Pancreas (tissue), 10 donors: ENCODE results near the gene ZNF576. TPM values are rescaled to one million over a fixed set of nuclear protein-coding genes. Genes with fewer than 3 reads are reported as not detected.

ENCODE experiments used
- ATAC-seq, 4 donors: fragments of 200-7000 bp; cut with Tn5 transposase; one replicate each; pipeline versions ENCODE4 v1.8.0 to v1.9.1; 2020; ENCODE audit warnings: mild to moderate bottlenecking in 4 of 4, moderate library complexity in 4 of 4
- DNase-seq, 6 donors: peaks; one replicate each; pipeline ENCODE4 v3.0.0-alpha.2; 2020
- FAIRE-seq: peaks from 2 replicates; lab custom pipeline; 2012; peaks lifted over from hg19 to GRCh38; lab: Jason Lieb, UNC
- H3K27ac ChIP-seq, 4 donors: fragments of 200-600 bp; sonication (generic); 1 replicate in 3 of 4; 2 replicates in 1 of 4; pipeline versions ENCODE4 v1.5.0 to v1.8.0; 2020
- H3K27me3 ChIP-seq, 4 donors: fragments of 200-600 bp; one replicate each; pipeline ENCODE4 v1.8.0; 2021
- H3K36me3 ChIP-seq, 3 donors: fragments of 200-600 bp; sonication (generic) in 1 of 3; one replicate each; pipeline versions ENCODE4 v1.5.0 to v1.8.0; 2020 to 2021
- H3K4me1 ChIP-seq, 3 donors: fragments of 200-600 bp; one replicate each; pipeline ENCODE4 v1.8.0; 2021
- H3K4me3 ChIP-seq, 4 donors: fragments of 200-600 bp; sonication (generic) in 2 of 4; one replicate each; pipeline versions ENCODE4 v1.5.0 to v1.8.0; 2020 to 2021
- H3K9me3 ChIP-seq, 4 donors: fragments of 200-600 bp; one replicate each; pipeline ENCODE4 v1.8.0; 2021
- WGBS, 2 donors: extraction: QIAGEN DNeasy Blood & Tissue Kit; methylation state at CpG; one replicate each; pipeline ENCODE4 v1.1.7; 2013; 5-methylcytosine and 5-hydroxymethylcytosine counted together
- intact Hi-C, 3 donors: fragments of 100-400 bp; cut with DNase I; formaldehyde crosslinking; loops; one replicate each; pipeline versions ENCODE4 v1.11.1 to v1.14.2; 2022
- polyA plus RNA-seq, 2 donors: library from polyadenylated mRNA; stranded (reverse); fragments of 200-250 nt; gene quantifications; one replicate each; pipeline ENCODE4 v1.2.3, GENCODE V29; 2013
- total RNA-seq, 6 donors: library from RNA; stranded (reverse); fragmentation: NEBNext Ultra II Directional in 4 of 6; extraction: Animal tissue kit (Norgen Biotek cat#: 25700) in 4 of 6; gene quantifications; one replicate each; pipeline versions ENCODE4 v1.2.1 to v1.2.4, GENCODE V29; 2021 to 2023
- TF ChIP-seq, protein P1 (sequence below), 4 donors: fragments of 200-600 bp; sonication (generic) in 3 of 4; IDR thresholded peaks; one replicate each; pipeline versions ENCODE4 v1.5.0 to v1.8.0; 2021; ENCODE audit warnings: antibody characterized with exemption in 4 of 4
- donor health status: healthy with polysubstance abuse.
- donor health status: DM: no; HTN: no; CAD: no; lungs with moderate emphysema.
- donor health status: DM: no; HTN: no; CAD: no.
- donor health status: control.
- donor health status: control.
- donor health status: Bipolar disorder and iron deficiency.
- donor health status: DM: yes; HTN: yes; CAD: no.
- donor health status: DM: no; HTN: no; CAD: no.
- donor health status: DM: no; HTN: no; CAD: no.
- donor health status: DM: yes; HTN: yes; CAD: no.

ZNF576 gene
- total and polyA plus RNA-seq, 8 donors, result 5.2 to 8.6 (median 6.7) TPM

DNA sequence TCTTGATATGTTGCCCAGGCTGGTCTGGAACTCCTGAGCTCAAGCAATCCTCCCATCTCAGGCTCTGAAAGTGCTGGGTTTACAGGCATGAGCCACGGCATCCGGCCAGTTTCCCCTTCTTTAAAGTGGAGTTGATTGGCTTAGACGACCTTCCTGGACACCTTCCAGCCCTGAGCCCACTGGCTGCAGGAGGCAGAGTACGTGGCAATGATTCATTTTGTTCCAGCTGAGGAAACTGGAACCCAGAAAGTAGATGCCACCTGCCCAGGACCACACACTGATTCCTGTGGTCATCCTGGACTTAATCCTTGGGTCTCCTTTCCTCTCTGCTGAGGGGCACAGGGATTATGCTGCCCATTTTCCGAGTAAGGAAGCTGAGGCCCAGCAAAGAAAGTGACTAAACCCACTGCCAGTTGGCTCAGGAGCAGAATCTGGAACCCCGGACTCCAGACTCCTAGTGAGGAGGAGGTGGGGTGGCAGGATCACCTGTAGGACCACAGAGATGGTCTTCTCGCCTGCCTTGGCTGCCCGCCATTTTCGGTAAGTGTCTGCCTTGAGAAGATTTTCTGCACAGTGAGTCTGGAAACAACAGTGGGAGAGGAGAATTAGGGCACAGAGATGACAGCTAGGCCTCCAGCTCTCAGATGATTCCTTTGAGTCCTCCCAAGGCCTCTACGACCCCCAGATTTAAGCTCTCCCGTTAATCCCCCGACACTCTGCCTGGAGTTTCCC, 21.8 kb upstream of the ZNF576 start:
- intact Hi-C loops, result no loop called here
- H3K4me1 ChIP-seq, result peaks cover 0 to 7% (median 7%) of the 10 kb centered on the region in 3 donors
- ATAC-seq (no peak), DNase-seq (peak in 1 of 6 donors; percentile 49), FAIRE-seq (no peak)
- WGBS, 2 donors, result 22 to 25% methylated on average over 12 of the region's 12 CpGs
- no peaks in the 10 kb centered on the region for H3K36me3 ChIP-seq
- H3K4me3 ChIP-seq, result peak overlapping the region; percentile 51 to 82 (median 71)
- H3K27ac ChIP-seq, result peak overlapping the region; percentile 53 to 71 (median 60)
- H3K27me3 ChIP-seq, result no peaks in the 10 kb centered on the region
- H3K9me3 ChIP-seq, result no peaks in the 10 kb centered on the region
- TF ChIP-seq, protein P1, sequence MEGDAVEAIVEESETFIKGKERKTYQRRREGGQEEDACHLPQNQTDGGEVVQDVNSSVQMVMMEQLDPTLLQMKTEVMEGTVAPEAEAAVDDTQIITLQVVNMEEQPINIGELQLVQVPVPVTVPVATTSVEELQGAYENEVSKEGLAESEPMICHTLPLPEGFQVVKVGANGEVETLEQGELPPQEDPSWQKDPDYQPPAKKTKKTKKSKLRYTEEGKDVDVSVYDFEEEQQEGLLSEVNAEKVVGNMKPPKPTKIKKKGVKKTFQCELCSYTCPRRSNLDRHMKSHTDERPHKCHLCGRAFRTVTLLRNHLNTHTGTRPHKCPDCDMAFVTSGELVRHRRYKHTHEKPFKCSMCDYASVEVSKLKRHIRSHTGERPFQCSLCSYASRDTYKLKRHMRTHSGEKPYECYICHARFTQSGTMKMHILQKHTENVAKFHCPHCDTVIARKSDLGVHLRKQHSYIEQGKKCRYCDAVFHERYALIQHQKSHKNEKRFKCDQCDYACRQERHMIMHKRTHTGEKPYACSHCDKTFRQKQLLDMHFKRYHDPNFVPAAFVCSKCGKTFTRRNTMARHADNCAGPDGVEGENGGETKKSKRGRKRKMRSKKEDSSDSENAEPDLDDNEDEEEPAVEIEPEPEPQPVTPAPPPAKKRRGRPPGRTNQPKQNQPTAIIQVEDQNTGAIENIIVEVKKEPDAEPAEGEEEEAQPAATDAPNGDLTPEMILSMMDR (IDR thresholded peaks at IDR 0.05), result no peak

DNA sequence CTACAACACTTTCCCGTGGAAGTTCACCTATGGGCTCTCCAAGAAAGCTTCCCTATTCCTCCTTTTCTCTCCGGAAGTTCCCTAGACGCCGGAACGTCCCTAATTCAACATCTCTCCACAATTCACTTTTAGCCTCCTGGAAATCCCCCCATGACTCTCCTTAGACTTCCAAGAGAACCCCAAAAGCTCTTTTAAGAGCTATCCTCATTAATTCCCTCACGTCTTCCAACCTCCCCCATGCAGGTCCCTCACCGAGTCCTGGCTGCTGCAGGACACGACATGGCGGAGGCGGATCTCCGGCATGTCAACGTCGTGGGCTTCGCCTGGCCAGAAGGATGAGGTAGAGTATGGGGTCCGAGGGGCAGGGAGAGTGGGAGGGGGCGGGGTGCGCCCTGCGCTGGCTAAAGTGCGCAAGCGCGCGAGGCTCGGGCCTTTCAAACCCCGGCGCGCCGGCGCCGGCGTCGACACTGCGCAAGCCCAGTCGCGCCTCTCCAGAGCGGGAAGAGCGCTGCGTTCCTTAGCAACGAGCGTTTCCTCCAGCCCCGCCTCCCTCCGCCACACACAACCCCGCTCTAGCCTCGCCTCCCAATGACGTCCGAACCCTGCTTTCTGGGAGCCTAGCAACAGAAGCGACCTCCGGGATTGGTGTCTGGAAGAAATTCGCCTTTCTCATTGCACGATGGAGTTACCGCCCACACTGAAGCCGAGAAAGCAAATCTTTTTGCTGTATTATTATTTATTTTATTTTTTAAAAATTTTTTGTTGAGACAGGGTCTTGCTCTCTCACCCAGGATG, 21.0 kb upstream of the ZNF576 start, which contains the start of the genes PINLYP and XRCC1:
PINLYP (plus strand) TSS at position 646 of the 795 bp plus-strand sequence. CDS start 1,391 bp downstream, outside the sequence.
XRCC1 (minus strand) TSS at position 372 of the 795 bp plus-strand sequence; CDS start at position 303, 69 bp downstream.
- FAIRE-seq (peak; percentile 97), ATAC-seq (peak; percentile 99), DNase-seq (peak; percentile 96 to 99 (median 98))
- intact Hi-C loops, result no loop called here
- H3K27me3 ChIP-seq, result no peaks in the 10 kb centered on the region
- TF ChIP-seq, protein P1 (IDR thresholded peaks at IDR 0.05), result no peak
- H3K9me3 ChIP-seq, result no peaks in the 10 kb centered on the region
- WGBS, 2 donors, result 0% methylated on average over 51 of the region's 51 CpGs
- peak within 1 kb of the TSS; percentile 54 to 71 (median 60) for H3K27ac ChIP-seq
- peaks cover 0 to 7% (median 7%) of the 10 kb centered on the region in 3 donors for H3K4me1 ChIP-seq
- H3K4me3 ChIP-seq, result peak within 1 kb of the TSS; percentile 51 to 82 (median 71)
- no peaks in the 10 kb centered on the region for H3K36me3 ChIP-seq

DNA sequence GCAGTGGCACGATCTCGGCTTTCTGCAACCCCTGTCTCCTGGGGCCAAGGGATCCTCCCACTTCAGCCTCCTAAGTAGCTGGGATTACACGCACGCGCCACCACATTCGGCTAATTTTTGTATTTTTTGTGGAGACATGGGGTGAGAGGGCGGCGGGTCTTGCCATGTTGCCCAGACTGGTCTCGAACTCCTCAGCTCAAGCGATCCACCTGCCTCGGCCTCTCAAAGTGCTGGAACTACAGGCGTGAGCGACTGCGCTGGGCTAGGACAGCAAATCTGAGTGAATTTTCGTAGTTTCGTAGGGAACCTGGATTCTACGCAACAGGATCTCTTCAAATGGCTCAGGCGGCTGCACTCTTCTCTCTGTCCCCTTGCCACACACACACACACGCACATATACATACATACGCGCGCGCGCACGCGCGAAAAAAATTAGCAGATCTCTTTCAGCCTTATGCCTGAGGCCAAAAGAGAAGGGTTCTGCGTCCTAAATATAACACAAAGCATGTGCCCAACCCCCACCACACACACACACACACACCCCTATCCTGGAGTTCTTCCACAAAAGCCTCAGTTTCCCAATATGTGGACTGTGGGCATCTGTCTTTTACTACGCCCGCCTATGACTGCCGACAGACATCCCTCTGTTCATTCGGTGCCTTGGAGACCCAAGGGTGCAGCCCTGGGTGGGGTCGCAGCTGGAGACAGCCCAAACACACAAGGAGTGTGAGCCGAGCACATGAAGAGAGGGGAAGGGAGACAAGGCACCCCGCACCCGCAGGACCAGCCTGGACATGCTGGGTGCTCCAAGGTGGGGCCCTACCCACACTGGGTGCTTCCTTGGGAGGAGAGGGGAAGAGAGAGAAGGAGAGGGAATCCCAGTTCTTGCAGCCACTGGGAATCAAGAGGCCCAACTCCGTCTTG, 20.2 kb upstream of the ZNF576 start:
- peak in 1 of 6 donors; percentile 28 for DNase-seq
- Histone ChIP-seq H3K27me3 (no peaks in the 10 kb centered on the region), H3K4me3 (peak overlapping the region in 2 of 4 donors; percentile 69 to 82), H3K27ac (peak overlapping the region in 3 of 4 donors; percentile 7 to 62 (median 54)), H3K4me1 (peaks cover 0 to 7% (median 7%) of the 10 kb centered on the region in 3 donors), H3K9me3 (no peaks in the 10 kb centered on the region), H3K36me3 (no peaks in the 10 kb centered on the region)
- 64 to 67% methylated on average over 37 of the region's 37 CpGs for WGBS, 2 donors
- peak in 2 of 4 donors; percentile 1 to 4 for ATAC-seq
- FAIRE-seq, result no peak
- TF ChIP-seq, protein P1 (IDR thresholded peaks at IDR 0.05), result no peak
- intact Hi-C loops, result no loop called here

DNA sequence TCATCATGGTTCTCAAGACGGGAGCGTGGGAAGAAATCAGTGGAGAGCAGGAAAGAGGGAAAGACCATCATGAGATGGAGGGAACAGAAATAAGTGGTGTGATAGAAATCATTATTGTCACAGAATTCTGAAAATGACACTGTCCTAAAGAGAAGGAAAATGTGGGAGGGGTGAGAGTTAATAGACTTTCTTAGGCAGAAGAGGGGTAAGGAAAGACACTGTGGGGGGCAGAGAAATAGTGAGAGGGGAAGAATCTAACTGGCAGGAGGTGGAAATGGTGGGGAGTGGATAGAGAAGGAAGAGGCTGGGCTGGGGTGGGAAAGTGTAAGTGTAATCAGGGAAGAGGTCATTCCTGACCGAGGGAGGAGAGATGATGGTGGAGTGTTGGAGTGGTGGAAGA, 17.6 kb upstream of the ZNF576 start:
- FAIRE-seq, result no peak
- intact Hi-C loops, result no loop called here
- Histone ChIP-seq H3K4me1 (peaks cover under 1 to 7% (median 7%) of the 10 kb centered on the region in 3 donors), H3K9me3 (no peaks in the 10 kb centered on the region), H3K4me3 (no peak overlapping the region), H3K36me3 (no peaks in the 10 kb centered on the region), H3K27me3 (no peaks in the 10 kb centered on the region), H3K27ac (no peak overlapping the region)
- DNase-seq, result no peak
- TF ChIP-seq, protein P1 (IDR thresholded peaks at IDR 0.05), result no peak
- 57 to 72% methylated on average over 3 of the region's 3 CpGs for WGBS, 2 donors
- ATAC-seq, result no peak
